ENCODE measurements around the gene PCDH20. TPM values are rescaled to one million over a fixed set of nuclear protein-coding genes. Genes with fewer than 3 reads are reported as not detected.
A peak's percentile ranks its signal among the peaks of the same experiment; 100 is the strongest.

PCDH20 gene
- 2.6 and 2.8 TPM in 2 replicates for total RNA-seq (2014; rRNA removed; shearing (Covaris generic))
- 1.0 and 1.3 TPM in 2 replicates for polyA plus RNA-seq (2016; fragmentation: Nextera tagmentation; extraction: Ambion mirVana)
- long read RNA-seq, full-length matches to known transcripts, result 3 of 3 reads
- long read RNA-seq, partial matches to known transcripts, result 0 of 3 reads
- long read RNA-seq, other reads (novel, unspliced or antisense), result 0 of 3 reads

- Histone ChIP-seq H4K20me1 (replicated peaks; ENCODE audit: insufficient read depth) (no peaks in the 10 kb centered on the region), H2AFZ (peak within 1 kb of the TSS; percentile 97), H3K4me2 (peak within 1 kb of the TSS; percentile 98), H3F3A (replicated peaks; ENCODE audit: low read depth) (no peaks in the 10 kb centered on the region), H3K9me2 (ENCODE audit: insufficient read depth) (no peaks in the 10 kb centered on the region), H3K27ac (ENCODE audit: low read depth) (no peak within 1 kb of the TSS), H3K4me1 (ENCODE audit: insufficient read depth) (peaks cover 6% of the 10 kb centered on the region), H3K36me3 (ENCODE audit: insufficient read depth) (no peaks in the 10 kb centered on the region), H3K27me3 (ENCODE audit: insufficient read depth) (peaks cover 37% of the 10 kb centered on the region), H3K4me3 (peak within 1 kb of the TSS; percentile 69), H3K79me2 (replicated peaks; ENCODE audit: insufficient read depth) (no peaks in the 10 kb centered on the region)
- Mint-ChIP-seq H3K4me3 (peak within 1 kb of the TSS; percentile 92), H3K4me1 (peaks cover 17% of the 10 kb centered on the region), H3K27ac (no peak within 1 kb of the TSS; the same call in 1 of the 2 replicates), H3K9me3 (no peaks in the 10 kb centered on the region), H3K36me3 (ENCODE audit: low read depth) (no peaks in the 10 kb centered on the region), H3K27me3 (ENCODE audit: insufficient read depth, low read depth, poor library complexity) (peaks cover 23% of the 10 kb centered on the region)
- TF ChIP-seq STAT1 (IDR thresholded peaks at IDR 0.05; ENCODE audit: unreplicated experiment), result no peak
- no peak for TF ChIP-seq JUNB (IDR thresholded peaks at IDR 0.05; ENCODE audit: unreplicated experiment)
- TF ChIP-seq EZH2 (IDR thresholded peaks at IDR 0.05; ENCODE audit: low read depth, unreplicated experiment), result no peak
- TF ChIP-seq NANOG (IDR thresholded peaks at IDR 0.05; ENCODE audit: borderline replicate concordance), result no peak
- no peak for DNase-seq (ENCODE audit: low spot score)
- ATAC-seq, result no peak
These were observed at the start of gene PCDH20 for GRCh38 chr13:61415749-61416148. Gene PCDH20, minus strand, starts transcription at chr13:61415849. Its CDS starts 691 bp downstream, at chr13:61415158.

GRCh38 chr13:61463024-61463423, 47.4 kb upstream of the PCDH20 start:
- Mint-ChIP-seq H3K4me3 (no peak overlapping the region), H3K4me1 (no peaks in the 10 kb centered on the region), H3K27me3 (ENCODE audit: insufficient read depth, low read depth, poor library complexity) (no peaks in the 10 kb centered on the region), H3K9me3 (no peaks in the 10 kb centered on the region), H3K36me3 (ENCODE audit: low read depth) (no peaks in the 10 kb centered on the region), H3K27ac (no peak overlapping the region)
- Histone ChIP-seq H3K27ac (ENCODE audit: low read depth) (no peak overlapping the region), H2AFZ (no peak overlapping the region), H3K27me3 (ENCODE audit: insufficient read depth) (no peaks in the 10 kb centered on the region), H3K36me3 (ENCODE audit: insufficient read depth) (no peaks in the 10 kb centered on the region), H3K79me2 (replicated peaks; ENCODE audit: insufficient read depth) (no peaks in the 10 kb centered on the region), H3K4me1 (ENCODE audit: insufficient read depth) (no peaks in the 10 kb centered on the region), H4K20me1 (replicated peaks; ENCODE audit: insufficient read depth) (no peaks in the 10 kb centered on the region), H3K4me3 (no peak overlapping the region), H3K4me2 (no peak overlapping the region), H3F3A (replicated peaks; ENCODE audit: low read depth) (no peaks in the 10 kb centered on the region), H3K9me2 (ENCODE audit: insufficient read depth) (no peaks in the 10 kb centered on the region)
- ATAC-seq, result no peak
- DNase-seq (ENCODE audit: low spot score), result no peak
- no peak for TF ChIP-seq EZH2 (IDR thresholded peaks at IDR 0.05; ENCODE audit: low read depth, unreplicated experiment)
- TF ChIP-seq ETS1 (IDR thresholded peaks at IDR 0.05), result no peak
- no peak for TF ChIP-seq JUNB (IDR thresholded peaks at IDR 0.05; ENCODE audit: unreplicated experiment)
- no peak for TF ChIP-seq EZH2phosphoT487 (IDR thresholded peaks at IDR 0.05; ENCODE audit: unreplicated experiment)
- TF ChIP-seq NANOG (IDR thresholded peaks at IDR 0.05; ENCODE audit: borderline replicate concordance), result no peak
- no peak for TF ChIP-seq ZNF114 (CRISPR knock-in tag; IDR thresholded peaks at IDR 0.05)
- no peak for TF ChIP-seq CREB1 (CRISPR knock-in tag; IDR thresholded peaks at IDR 0.05; ENCODE audit: low read depth)
- TF ChIP-seq REST (IDR thresholded peaks at IDR 0.05; ENCODE audit: unreplicated experiment), result no peak
- TF ChIP-seq STAT1 (IDR thresholded peaks at IDR 0.05; ENCODE audit: unreplicated experiment), result no peak
- TF ChIP-seq ZNF462 (CRISPR knock-in tag; IDR thresholded peaks at IDR 0.05), result no peak
- no peak for TF ChIP-seq POLR2AphosphoS5 (IDR thresholded peaks at IDR 0.05; ENCODE audit: low read depth)
